Vagina (tissue), 2 donors: ENCODE results near the gene CRX.

ENCODE experiments used
- POLR2AphosphoS5 ChIP-seq, 2 donors: sonication (generic); formaldehyde crosslinking; IDR thresholded peaks; one replicate each; pipeline ENCODE4 v1.9.0; 2017; ENCODE audit warnings: antibody characterized with exemption in 2 of 2, mild to moderate bottlenecking in 2 of 2, low read depth in 1 of 2; ENCODE audit not compliant: insufficient read depth in 1 of 2
- TF ChIP-seq, protein P1 (sequence below), 3 experiments: fragments of 450-650 bp in 2 of 3; fragments of 200-600 bp in 1 of 3; sonication (generic) in 1 of 3; IDR thresholded peaks; one replicate each; pipeline ENCODE4 v1.5.1; 2017 to 2019; ENCODE audit warnings: antibody characterized with exemption in 3 of 3, mild to moderate bottlenecking in 2 of 3, moderate library complexity in 2 of 3

- TF ChIP-seq, protein P1, sequence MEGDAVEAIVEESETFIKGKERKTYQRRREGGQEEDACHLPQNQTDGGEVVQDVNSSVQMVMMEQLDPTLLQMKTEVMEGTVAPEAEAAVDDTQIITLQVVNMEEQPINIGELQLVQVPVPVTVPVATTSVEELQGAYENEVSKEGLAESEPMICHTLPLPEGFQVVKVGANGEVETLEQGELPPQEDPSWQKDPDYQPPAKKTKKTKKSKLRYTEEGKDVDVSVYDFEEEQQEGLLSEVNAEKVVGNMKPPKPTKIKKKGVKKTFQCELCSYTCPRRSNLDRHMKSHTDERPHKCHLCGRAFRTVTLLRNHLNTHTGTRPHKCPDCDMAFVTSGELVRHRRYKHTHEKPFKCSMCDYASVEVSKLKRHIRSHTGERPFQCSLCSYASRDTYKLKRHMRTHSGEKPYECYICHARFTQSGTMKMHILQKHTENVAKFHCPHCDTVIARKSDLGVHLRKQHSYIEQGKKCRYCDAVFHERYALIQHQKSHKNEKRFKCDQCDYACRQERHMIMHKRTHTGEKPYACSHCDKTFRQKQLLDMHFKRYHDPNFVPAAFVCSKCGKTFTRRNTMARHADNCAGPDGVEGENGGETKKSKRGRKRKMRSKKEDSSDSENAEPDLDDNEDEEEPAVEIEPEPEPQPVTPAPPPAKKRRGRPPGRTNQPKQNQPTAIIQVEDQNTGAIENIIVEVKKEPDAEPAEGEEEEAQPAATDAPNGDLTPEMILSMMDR (IDR thresholded peaks at IDR 0.05) = no peak
- TF ChIP-seq POLR2AphosphoS5 (IDR thresholded peaks at IDR 0.05; ENCODE audit: insufficient read depth in 1 of 2, low read depth in 1 of 2) = no peak
Measured at GRCh38 chr19:47865166-47865565, 43.4 kb downstream of the CRX start.
